GM19468 (cell line): ENCODE data around the gene SLC6A12.
"Not testable (repeated sequence)": the region's sequence is repeated elsewhere in the genome, so short reads cannot be mapped to it uniquely, and the experiment has no call there.

Experiments
- ATAC-seq: cut with Tn5 transposase; IDR thresholded peaks from one replicate; pipeline ENCODE4 v1.9.1; 2021; ENCODE audit warnings: mild to moderate bottlenecking, moderate library complexity, moderate number of reproducible peaks; ENCODE audit not compliant: unreplicated experiment; ENCODE audit errors: extremely low read depth

Gene SLC6A12

GRCh38 chr12:235967-236366 is 22.0 kb upstream of the SLC6A12 start:
- ATAC-seq, result not testable (repeated sequence)

DNA sequence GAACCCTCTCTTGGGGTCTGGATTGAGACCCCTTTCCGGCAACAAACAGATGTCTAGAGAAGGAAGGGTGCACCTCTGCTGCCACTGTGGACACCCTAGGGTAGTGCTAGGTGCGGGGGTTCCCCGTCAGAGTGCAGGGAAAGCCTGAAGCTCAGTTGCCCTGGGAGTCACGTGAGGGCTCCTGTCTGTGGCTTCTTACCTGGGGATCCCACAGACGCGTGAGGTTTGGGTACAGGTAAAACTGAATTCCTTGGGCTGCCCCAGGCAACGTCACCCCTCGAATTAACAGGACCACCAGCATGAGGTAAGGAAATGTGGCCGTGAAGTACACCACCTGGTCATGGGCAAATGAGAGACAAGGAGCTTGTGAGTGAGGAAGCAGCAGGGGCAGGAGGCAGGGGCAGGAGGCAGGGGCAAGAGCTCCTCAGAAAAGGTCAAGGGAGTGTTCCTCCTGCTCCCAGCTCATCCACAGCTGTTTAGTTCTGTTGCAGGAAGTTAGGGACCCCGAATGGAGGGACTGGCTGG is 21.0 kb upstream of the SLC6A12 start:
- no peak for ATAC-seq

DNA sequence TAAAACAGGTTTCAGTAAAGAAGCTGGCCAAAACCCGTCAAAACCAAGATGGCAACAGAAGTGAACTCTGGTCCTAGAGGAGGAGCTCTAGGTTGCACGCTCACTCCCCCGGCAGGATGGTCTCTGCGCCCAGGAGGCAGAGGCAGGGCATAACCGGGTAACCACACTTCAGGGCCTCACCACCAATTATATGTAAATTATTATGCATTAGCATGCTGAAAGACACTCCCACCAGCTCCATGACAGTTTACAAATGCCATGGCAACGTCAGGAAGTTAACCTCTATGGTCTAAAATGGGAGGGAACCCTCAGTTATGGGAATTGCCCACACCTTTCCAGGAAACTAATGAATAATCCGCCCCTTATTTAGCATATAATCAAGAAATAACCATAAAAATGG is 20.1 kb upstream of the SLC6A12 start:
- no peak for ATAC-seq

- no peak for ATAC-seq
Measured at GRCh38 chr12:233615-233968, 19.6 kb upstream of the SLC6A12 start.

- no peak for ATAC-seq
Measured at GRCh38 chr12:232731-233614, 19.0 kb upstream of the SLC6A12 start.

- no peak for ATAC-seq
Measured at GRCh38 chr12:230925-231671, 17.1 kb upstream of the SLC6A12 start.

DNA sequence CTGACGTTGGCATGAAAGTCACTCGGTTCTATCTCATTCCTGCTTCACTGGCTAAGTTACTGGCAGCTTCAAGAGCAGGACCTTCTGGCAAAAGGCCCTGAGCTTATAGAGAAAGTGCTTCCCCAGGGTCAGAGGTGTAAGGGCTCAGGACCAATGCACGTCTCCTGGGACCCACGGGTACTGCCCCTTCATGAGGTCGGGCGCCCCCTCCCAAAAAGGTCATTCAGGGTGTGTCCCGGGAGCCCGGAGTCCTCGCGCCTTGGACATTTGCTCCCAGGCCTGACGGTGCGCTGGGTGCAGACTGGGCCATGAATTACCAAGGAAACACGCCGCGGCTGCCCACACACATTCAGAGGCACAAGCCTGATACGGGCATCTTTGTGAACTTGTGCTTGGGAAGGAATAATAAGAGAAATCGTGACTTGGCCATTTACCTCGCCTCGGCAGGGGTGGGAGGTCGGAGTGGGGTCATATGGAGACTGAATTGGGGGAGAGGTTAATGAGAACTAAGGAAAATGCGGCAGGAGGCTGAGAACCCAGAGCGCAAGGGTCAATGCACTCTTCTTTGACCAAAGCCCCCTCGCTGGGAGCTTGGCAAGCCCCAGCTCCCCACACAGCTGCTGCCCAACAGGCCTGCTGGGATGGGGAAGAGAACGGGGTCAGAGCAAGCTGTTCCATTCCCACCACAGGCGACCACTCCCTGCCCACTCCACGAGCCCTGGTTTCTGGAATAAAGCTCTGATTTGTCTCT is 15.7 kb upstream of the SLC6A12 start:
- no peak for ATAC-seq

GRCh38 chr12:228846-229200 is 14.9 kb upstream of the SLC6A12 start:
- no peak for ATAC-seq

DNA sequence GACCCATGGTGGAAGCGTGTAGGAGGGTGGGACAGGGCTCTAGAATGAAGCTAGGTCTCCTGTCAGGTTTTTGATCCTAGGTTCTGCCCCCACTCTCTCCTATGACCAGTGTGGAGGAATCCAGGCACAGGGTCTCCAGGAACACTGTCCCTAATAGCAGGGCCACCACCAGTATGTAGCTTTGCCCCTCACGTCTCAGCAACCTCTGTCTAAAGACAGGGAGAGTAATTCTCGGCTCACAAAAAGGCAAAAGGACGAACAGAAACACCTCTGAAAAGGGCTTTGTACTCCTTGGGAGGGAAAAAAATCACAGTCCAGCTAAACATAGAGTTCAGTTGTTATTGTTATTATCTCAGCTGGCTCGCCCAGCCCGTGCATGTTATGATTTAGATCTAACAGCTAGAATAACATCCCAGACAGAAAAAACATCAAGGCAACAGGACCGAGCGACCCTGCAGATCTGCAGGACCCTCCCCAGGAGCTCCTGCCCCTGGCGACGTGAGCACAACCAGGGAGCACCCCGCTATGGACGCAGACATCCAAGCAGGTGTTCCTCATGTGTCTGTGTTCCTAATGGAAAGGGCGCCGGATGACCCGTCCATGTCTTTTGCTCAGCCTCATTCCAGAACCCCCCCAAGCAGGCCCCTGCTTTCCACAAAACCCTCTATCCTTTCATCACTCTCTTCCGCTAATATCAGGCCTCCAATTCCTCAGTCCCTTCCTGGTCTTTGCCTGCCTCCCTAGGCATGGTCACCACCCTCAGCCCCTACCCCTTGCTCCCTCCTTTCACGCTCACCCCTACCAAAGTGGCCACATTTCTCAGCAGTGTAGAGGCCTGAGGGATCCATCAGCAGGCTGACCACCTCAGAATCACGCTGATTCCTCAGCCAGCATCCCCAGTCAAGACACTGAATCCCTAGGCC is 14.2 kb upstream of the SLC6A12 start:
- ATAC-seq, result no peak

GRCh38 chr12:227286-227915 is 13.4 kb upstream of the SLC6A12 start:
- ATAC-seq, result no peak

DNA sequence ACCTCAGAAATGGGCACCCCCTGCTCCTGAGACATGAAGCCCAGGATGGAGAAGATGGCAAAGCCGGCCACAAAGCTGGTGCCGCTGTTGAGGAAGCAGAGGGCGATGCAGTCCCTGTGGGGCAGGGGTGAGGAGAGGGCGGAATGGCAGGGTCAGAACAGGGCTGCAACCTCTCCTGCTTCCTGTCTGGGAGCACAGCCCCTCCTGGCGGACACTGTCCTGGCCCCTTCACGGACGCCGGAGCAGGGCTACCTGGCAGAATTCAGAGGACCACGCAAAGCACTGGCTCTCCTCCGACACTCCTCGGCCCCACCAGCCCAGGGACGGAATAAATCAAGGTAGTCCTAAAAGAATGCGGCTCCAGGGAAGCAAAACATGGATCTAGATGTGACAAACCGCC is 12.4 kb upstream of the SLC6A12 start:
- ATAC-seq, result no peak

DNA sequence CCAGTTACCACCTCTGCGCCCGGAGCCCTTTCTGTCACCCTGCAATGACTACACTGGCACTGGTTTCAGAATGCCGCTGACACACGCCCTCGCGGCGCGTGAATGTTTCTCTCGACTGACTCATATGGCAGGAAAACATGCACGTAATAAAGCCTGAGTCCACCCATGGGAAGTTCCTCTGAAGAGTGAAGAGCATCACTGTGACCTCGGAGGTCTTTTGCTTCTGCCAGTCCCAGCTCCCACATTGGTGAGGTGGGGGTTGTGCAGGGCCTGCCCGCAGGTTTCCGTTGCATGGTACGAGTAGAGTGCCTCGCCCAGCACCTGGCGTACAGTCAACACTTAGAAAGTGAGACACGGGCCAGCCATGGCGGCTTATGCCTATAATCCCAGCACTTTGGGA is 11.1 kb upstream of the SLC6A12 start:
- no peak for ATAC-seq

GRCh38 chr12:224330-224729 is 10.4 kb upstream of the SLC6A12 start:
- no peak for ATAC-seq

- no peak for ATAC-seq
Measured at GRCh38 chr12:223841-224240, 9.9 kb upstream of the SLC6A12 start.

DNA sequence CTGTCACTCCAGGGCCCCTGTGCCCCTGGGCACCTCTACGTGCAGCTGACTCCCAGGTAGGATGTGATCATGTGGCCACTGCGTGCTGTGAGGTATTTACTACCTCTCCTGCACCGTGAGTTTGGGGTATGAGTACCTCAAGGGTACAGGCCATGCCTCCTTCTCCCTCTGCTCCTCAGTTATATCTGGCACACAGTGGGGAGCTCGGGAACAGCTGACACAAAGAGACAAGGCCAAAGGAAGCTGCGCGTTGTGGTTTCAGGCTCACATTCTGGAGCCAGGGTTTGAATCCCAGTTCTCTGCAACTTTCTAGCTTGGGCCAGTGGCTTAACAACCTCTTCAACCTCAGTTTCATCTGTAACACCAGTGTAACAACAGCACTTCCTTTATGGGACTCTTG is 7.8 kb upstream of the SLC6A12 start:
- ATAC-seq, result no peak

GRCh38 chr12:220946-221550 is 7.1 kb upstream of the SLC6A12 start:
- no peak for ATAC-seq

DNA sequence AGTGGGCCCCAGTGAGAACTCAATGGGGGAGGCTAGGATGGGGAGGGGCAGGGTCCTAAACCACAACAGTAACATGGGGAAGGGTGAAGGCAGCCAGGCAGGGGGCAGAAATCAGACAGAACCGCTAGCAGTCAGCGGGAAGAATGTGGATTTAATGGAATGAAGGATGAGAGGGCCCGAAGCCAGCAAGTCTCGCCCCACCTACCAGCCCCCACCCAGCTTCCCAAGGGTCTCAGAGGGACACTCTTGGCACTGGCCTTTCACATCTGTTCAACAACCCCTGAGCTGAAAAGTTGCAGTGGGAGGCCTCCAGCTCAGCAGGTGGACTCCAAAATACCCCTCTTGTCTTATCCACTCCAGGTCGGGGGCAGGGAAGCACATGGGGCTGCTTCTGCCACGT is 6.5 kb upstream of the SLC6A12 start:
- no peak for ATAC-seq

DNA sequence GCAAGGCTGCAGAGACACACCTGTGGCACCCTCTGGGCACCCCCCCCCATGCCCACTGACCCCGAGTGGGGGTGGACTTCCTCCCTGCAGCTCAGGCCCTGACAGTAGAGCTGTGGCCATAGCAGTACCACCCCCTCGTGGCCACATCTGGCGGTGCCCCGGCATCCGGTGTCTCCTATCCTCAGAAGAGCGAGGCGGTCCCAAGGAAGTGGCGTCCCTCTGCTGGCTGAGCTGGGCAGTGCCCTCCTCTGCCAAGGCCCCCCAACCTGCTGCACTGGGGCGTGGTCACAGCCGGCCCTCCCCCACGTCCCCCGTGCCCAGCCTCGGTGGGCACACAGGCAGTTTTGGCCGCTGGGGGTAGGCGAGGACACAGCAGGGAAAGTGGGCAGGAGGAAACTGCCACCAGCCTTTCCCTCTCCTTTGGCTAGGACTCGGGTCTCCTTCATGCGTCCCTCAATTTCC is 6.0 kb upstream of the SLC6A12 start:
- no peak for ATAC-seq
